Activated T-cell treated with anti-CD3 and anti-CD28 coated beads for 48 hours (primary cell): ENCODE results near the gene HMGXB4.

Source experiments
- DNase-seq: peaks from one replicate; pipeline ENCODE4 v3.0.0-alpha.2; 2020; ENCODE audit warnings: low read depth

Gene HMGXB4

DNA sequence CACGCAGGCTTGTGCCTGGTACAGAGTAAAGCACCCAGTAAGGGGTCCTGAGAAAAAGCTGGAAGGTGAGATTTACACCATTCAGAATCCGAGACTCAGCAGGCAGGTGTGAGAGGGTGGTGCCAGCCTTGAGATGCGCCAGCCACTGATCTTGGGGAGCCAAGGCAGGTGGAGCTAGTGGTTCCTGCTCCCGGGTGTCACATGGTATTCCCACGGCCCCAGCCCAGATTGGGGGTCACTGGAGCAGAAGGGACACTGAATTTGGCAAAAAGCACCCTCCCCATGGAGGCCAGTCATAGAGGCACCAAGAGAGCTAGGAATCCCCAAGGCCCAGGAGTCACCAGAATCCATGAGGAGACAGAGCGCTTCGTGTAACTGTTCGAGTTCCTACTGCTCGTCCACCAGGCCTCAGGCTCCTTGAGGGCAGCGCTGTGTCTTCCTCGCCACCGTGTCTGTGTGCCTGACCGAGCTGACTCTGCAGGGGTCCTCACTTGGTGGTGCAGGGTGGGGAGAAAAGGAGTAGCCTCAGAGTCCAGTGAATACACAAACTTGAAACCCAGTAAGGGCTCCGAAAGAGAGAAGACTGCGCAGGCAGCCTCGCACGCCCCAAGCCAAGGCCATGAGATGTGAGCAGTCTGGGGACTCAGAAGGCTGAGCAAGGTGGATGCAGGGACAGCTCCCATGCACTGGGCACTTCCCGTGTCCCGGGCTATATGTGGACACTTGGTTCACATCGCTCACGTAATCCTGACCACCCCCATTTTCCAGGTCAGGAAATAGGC is 70.6 kb downstream of the HMGXB4 start:
- DNase-seq = no peak

- DNase-seq = no peak
These were observed 71.2 kb downstream of the HMGXB4 start for GRCh38 chr22:35328472-35328885.

- no peak for DNase-seq
These were observed 72.0 kb downstream of the HMGXB4 start for GRCh38 chr22:35329114-35329847.

DNA sequence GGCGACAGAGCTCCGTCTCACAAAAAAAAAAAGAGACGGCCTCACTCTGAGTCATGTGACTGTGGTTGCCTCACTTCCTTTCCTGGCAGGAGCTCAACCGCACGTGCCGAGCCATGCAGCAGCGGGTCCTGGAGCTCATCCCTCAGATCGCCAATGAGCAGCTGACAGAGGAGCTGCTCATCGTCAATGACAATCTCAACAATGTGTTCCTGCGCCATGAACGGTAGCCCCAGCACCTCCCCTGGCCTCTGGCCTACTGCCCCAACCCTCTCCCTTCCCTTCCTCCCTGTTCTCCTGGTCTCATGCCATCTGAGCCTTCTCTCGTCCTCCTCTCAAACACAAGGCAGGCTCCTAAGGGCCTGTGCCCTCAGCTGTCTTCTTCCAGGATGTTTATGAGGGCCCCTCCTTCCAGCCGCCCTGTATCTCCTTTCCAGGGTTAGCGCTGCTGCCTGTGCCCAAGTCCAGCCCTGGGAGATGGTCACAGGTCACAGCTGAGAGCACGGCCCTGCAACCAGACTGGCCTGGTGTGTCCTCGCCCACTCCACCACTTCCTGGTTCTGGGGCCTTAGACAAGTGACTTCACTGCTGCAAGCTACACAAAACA is 73.1 kb downstream of the HMGXB4 start:
- DNase-seq = peak; percentile 62

DNA sequence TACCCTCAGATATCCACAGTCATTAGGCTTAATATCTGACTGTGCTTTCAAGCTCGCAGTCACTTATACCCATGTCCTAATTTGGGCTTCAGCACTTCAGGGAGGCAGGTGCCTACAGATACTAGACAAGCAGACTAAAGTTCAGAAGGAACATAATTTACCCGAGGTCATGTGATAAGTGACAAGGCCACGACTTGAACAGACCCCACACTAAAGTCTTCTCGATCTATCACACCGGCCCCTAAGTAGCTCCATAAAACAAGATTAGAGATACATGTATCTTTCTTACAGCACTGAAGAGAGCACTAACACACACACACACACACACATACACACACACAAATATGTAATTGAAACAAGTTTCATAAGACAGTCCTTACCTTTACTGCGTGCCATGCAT is 75.0 kb downstream of the HMGXB4 start:
- no peak for DNase-seq

GRCh38 chr22:35333220-35333619 is 75.9 kb downstream of the HMGXB4 start:
- no peak for DNase-seq

DNA sequence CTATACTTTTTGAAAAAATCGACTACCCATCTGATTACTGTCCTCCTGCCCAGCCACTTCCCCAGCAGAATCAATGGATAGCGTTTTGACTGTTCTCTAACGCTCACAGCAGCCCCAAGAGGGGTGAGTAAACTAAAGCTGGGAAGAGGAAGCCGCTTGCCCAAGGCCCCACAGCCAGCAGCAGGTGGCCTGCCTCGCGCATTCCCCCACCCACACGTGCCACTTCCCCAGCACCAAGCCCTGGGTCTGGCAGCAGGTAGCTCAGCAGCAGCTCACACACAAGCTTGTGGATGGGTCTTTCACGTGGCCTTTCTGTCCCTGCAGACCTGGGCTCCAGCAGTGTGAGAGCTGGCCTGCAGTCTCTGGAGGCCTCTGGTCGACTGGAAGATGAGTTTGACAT is 76.7 kb downstream of the HMGXB4 start:
- DNase-seq = peak; percentile 39

GRCh38 chr22:35335468-35335867 is 78.2 kb downstream of the HMGXB4 start:
- DNase-seq = no peak

- no peak for DNase-seq
These were observed 78.9 kb downstream of the HMGXB4 start for GRCh38 chr22:35335936-35336781.

- no peak for DNase-seq
These were observed 80.6 kb downstream of the HMGXB4 start for GRCh38 chr22:35337932-35338331.

DNA sequence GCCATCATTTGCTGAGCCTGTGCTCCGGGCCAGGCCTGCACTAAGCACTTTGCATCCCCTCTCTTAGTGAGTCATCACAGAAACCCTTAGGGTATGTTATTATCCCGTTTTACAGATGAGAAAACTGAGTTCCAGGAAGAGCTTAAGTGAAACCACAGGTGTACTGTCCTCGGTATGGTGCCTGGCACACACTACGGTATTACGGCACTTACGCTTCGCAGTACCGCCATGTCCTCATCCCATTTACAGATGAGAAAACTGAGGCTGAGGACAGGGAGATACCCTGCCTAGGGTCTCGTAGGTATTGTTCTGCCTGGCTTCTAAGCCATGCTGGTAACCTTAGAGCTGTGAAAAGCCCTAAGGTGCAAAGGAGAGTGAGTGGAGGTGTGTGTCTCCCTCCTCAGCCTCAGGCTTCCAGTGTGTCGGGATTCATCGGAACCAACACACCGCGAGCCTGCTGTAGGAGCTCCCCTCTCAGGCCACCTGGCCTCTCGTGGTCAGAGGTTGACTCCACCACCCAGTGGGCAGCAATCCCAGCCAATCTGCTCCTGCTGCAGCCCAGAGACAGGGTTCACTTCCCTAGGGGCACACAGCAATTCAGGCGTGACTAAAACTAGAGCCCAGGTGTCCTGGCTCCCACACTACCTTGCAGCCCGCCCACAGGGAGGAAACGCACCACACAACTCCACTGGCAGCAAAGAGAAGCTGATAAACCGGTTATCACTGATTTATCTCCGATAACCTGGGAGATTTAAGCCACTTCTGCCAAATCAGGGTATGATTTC is 84.0 kb downstream of the HMGXB4 start:
- no peak for DNase-seq

GRCh38 chr22:35342390-35342789 is 85.1 kb downstream of the HMGXB4 start:
- DNase-seq = no peak

DNA sequence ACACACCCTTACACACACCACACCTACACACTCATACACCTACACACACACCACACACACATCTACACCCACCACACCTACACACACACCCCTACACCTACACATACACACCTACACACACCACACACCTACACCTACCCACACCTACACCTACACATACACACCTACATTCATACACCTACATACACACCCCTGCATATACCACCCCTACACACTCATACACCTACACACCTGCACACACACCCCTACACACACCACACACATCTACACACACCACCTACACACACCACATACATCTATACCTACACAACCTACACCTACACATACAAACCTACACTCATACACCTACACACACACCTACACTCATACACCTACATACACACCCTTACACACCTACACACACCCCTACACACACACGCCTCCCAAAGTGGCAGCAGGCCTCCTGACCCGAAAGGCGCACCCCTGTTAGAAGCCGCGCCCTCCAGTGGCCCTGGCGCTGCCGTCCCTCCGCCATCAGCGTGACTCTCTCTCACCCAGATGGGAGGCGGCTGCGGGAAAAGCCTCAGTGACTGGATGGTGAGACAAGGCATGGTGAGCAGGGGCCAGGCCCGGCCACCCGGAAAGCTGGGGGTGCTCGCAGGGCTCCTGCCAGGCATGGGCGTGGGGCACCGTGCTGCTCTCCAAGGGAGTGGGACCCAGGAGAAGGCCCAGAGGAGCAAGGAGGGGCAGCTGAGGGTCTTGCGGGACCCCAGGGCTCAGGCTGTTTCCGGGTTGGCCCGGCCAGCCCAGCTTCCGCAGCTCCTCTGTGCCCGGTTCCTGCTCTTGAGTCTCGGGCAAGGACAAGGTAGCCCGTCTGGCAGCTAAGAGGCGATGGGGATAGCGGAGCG is 86.6 kb downstream of the HMGXB4 start:
- DNase-seq = no peak

GRCh38 chr22:35344956-35345690 is 87.8 kb downstream of the HMGXB4 start:
- DNase-seq = no peak
